ENCODE data around the gene STATH. TPM values are rescaled to one million over a fixed set of nuclear protein-coding genes. Genes with fewer than 3 reads are reported as not detected.

Gene STATH
- total RNA-seq, 4 donors from 2014 or later = not detected

- H3K4me1 ChIP-seq = no peaks in the 10 kb centered on the region
- TF ChIP-seq CTCF (IDR thresholded peaks at IDR 0.05) (no peak), POLR2AphosphoS5 (IDR thresholded peaks at IDR 0.05) (no peak), EP300 (IDR thresholded peaks at IDR 0.05; ENCODE audit: low read depth) (no peak), POLR2A (IDR thresholded peaks at IDR 0.05) (no peak)
- intact Hi-C loops (cut with DNase I; ENCODE audit: low total_unique reads) (no loop called here), in situ Hi-C loops (cut with MboI; ENCODE audit: low pct_ligation_motif_present in 1 of 4, low pct_unique_long_range_greater_than_20kb in 1 of 4, low sequenced_read_pairs in 3 of 4) (no loop called here)
- no peak for DNase-seq
- H3K9me3 ChIP-seq = no peaks in the 10 kb centered on the region
- H3K4me3 ChIP-seq = no peak overlapping the region
- no peaks in the 10 kb centered on the region for H3K36me3 ChIP-seq
- H3K27ac ChIP-seq = no peak overlapping the region
- no peaks in the 10 kb centered on the region for H3K27me3 ChIP-seq
- 80 to 82% methylated on average over 1 of the region's 1 CpG for WGBS, 2 donors (ENCODE audit: low coverage in 1 of 2)
These were observed 21.1 kb upstream of the STATH start for GRCh38 chr4:69974631-69975030.

- intact Hi-C loops (cut with DNase I; ENCODE audit: low total_unique reads) (no loop called here), in situ Hi-C loops (cut with MboI; ENCODE audit: low pct_ligation_motif_present in 1 of 4, low pct_unique_long_range_greater_than_20kb in 1 of 4, low sequenced_read_pairs in 3 of 4) (no loop called here)
- no peak for TF ChIP-seq POLR2A (IDR thresholded peaks at IDR 0.05)
- no peak for TF ChIP-seq POLR2AphosphoS5 (IDR thresholded peaks at IDR 0.05)
- TF ChIP-seq EP300 (IDR thresholded peaks at IDR 0.05; ENCODE audit: low read depth) = no peak
- TF ChIP-seq CTCF (IDR thresholded peaks at IDR 0.05) = no peak
- no peak overlapping the region for H3K27ac ChIP-seq
- H3K9me3 ChIP-seq = no peaks in the 10 kb centered on the region
- H3K36me3 ChIP-seq = no peaks in the 10 kb centered on the region
- no peaks in the 10 kb centered on the region for H3K27me3 ChIP-seq
- no peak overlapping the region for H3K4me3 ChIP-seq
- no peak for DNase-seq
- H3K4me1 ChIP-seq = no peaks in the 10 kb centered on the region
These were observed 18.2 kb upstream of the STATH start for GRCh38 chr4:69977582-69977981.

GRCh38 chr4:69984030-69984443 lies 11.7 kb upstream of the STATH start:
- H3K36me3 ChIP-seq = no peaks in the 10 kb centered on the region
- WGBS, 2 donors (ENCODE audit: low coverage in 1 of 2) = 41 to 47% methylated on average over 2 of the region's 2 CpGs
- in situ Hi-C loops (cut with MboI; ENCODE audit: low pct_ligation_motif_present in 1 of 4, low pct_unique_long_range_greater_than_20kb in 1 of 4, low sequenced_read_pairs in 3 of 4) = no loop called here
- intact Hi-C loops (cut with DNase I; ENCODE audit: low total_unique reads) = no loop called here
- no peak for DNase-seq
- TF ChIP-seq EP300 (IDR thresholded peaks at IDR 0.05; ENCODE audit: low read depth) (no peak), POLR2AphosphoS5 (IDR thresholded peaks at IDR 0.05) (no peak), POLR2A (IDR thresholded peaks at IDR 0.05) (no peak), CTCF (IDR thresholded peaks at IDR 0.05) (no peak)
- no peaks in the 10 kb centered on the region for H3K9me3 ChIP-seq
- no peaks in the 10 kb centered on the region for H3K4me1 ChIP-seq
- no peaks in the 10 kb centered on the region for H3K27me3 ChIP-seq
- no peak overlapping the region for H3K4me3 ChIP-seq
- no peak overlapping the region for H3K27ac ChIP-seq

- no peak overlapping the region for H3K4me3 ChIP-seq
- H3K27me3 ChIP-seq = no peaks in the 10 kb centered on the region
- WGBS, 2 donors (ENCODE audit: low coverage in 1 of 2) = 90 to 100% methylated on average over 1 of the region's 1 CpG
- H3K27ac ChIP-seq = no peak overlapping the region
- no peak for TF ChIP-seq CTCF (IDR thresholded peaks at IDR 0.05)
- TF ChIP-seq EP300 (IDR thresholded peaks at IDR 0.05; ENCODE audit: low read depth) = no peak
- TF ChIP-seq POLR2A (IDR thresholded peaks at IDR 0.05) = no peak
- TF ChIP-seq POLR2AphosphoS5 (IDR thresholded peaks at IDR 0.05) = no peak
- in situ Hi-C loops (cut with MboI; ENCODE audit: low pct_ligation_motif_present in 1 of 4, low pct_unique_long_range_greater_than_20kb in 1 of 4, low sequenced_read_pairs in 3 of 4) (no loop called here), intact Hi-C loops (cut with DNase I; ENCODE audit: low total_unique reads) (no loop called here)
- no peaks in the 10 kb centered on the region for H3K9me3 ChIP-seq
- no peaks in the 10 kb centered on the region for H3K4me1 ChIP-seq
- no peaks in the 10 kb centered on the region for H3K36me3 ChIP-seq
- DNase-seq = no peak
These were observed 9.1 kb upstream of the STATH start for GRCh38 chr4:69986663-69987062.

Measured in transverse colon (tissue), 4 donors.